ENCODE data around the gene SMG9.
"Not testable (repeated sequence)": the region's sequence is repeated elsewhere in the genome, so short reads cannot be mapped to it uniquely, and the experiment has no call there.

The SMG9 gene

GRCh38 chr19:43692877-43693276, 61.9 kb downstream of the SMG9 start:
- no peak for DNase-seq (ENCODE audit: low read depth, low spot score)

- no peak for DNase-seq (ENCODE audit: low read depth, low spot score)
Measured at GRCh38 chr19:43692385-43692784, 62.4 kb downstream of the SMG9 start.

GRCh38 chr19:43691755-43692154, 63.0 kb downstream of the SMG9 start:
- DNase-seq (ENCODE audit: low read depth, low spot score) = no peak

- DNase-seq (ENCODE audit: low read depth, low spot score) = no peak
Measured at GRCh38 chr19:43690890-43691289, 63.9 kb downstream of the SMG9 start.

- no peak for DNase-seq (ENCODE audit: low read depth, low spot score)
Measured at GRCh38 chr19:43690444-43690843, 64.3 kb downstream of the SMG9 start.

GRCh38 chr19:43688059-43688701, 66.6 kb downstream of the SMG9 start:
- no peak for DNase-seq (ENCODE audit: low read depth, low spot score)

GRCh38 chr19:43687660-43687997, 67.1 kb downstream of the SMG9 start:
- no peak for DNase-seq (ENCODE audit: low read depth, low spot score)

GRCh38 chr19:43684326-43684725, 70.4 kb downstream of the SMG9 start:
- no peak for DNase-seq (ENCODE audit: low read depth, low spot score)

- DNase-seq (ENCODE audit: low read depth, low spot score) = no peak
Measured at GRCh38 chr19:43683905-43684304, 70.9 kb downstream of the SMG9 start.

GRCh38 chr19:43682824-43683661, 71.7 kb downstream of the SMG9 start:
- no peak for DNase-seq (ENCODE audit: low read depth, low spot score)

- not testable (repeated sequence) for DNase-seq (ENCODE audit: low read depth, low spot score)
Measured at GRCh38 chr19:43682269-43682668, 72.5 kb downstream of the SMG9 start.

GRCh38 chr19:43681821-43682220, 72.9 kb downstream of the SMG9 start:
- DNase-seq (ENCODE audit: low read depth, low spot score) = no peak

GRCh38 chr19:43678512-43679261, 76.1 kb downstream of the SMG9 start:
- DNase-seq (ENCODE audit: low read depth, low spot score) = no peak
